NCI-H1417 treated with DMSO at 0.1 percent for 48 hours (cell line): ENCODE measurements around the gene NPAS3.

Experiments used
- DNase-seq: peaks from one replicate; lab custom pipeline; 2025; lab: John Stamatoyannopoulos, UW

The NPAS3 gene

GRCh38 chr14:33764876-33765650 is 826.4 kb downstream of the NPAS3 start:
- DNase-seq = no peak

- DNase-seq = no peak
Measured at GRCh38 chr14:33767586-33768457, 829.1 kb downstream of the NPAS3 start.

GRCh38 chr14:33768458-33768830 is 829.8 kb downstream of the NPAS3 start:
- DNase-seq = no peak

- DNase-seq = no peak
Measured at GRCh38 chr14:33773205-33774030, 834.7 kb downstream of the NPAS3 start.

- no peak for DNase-seq
Measured at GRCh38 chr14:33774161-33774560, 835.5 kb downstream of the NPAS3 start.

GRCh38 chr14:33774723-33775470 is 836.2 kb downstream of the NPAS3 start:
- DNase-seq = no peak

- DNase-seq = no peak
Measured at GRCh38 chr14:33776871-33777270, 838.2 kb downstream of the NPAS3 start.

- no peak for DNase-seq
Measured at GRCh38 chr14:33777681-33778080, 839.0 kb downstream of the NPAS3 start.

- DNase-seq = no peak
Measured at GRCh38 chr14:33780035-33780434, 841.4 kb downstream of the NPAS3 start.

GRCh38 chr14:33781236-33781635 is 842.6 kb downstream of the NPAS3 start:
- DNase-seq = no peak

GRCh38 chr14:33782923-33783322 is 844.2 kb downstream of the NPAS3 start:
- DNase-seq = peak; percentile 81

GRCh38 chr14:33786091-33786825 is 847.6 kb downstream of the NPAS3 start:
- DNase-seq = no peak

GRCh38 chr14:33788161-33788560 is 849.5 kb downstream of the NPAS3 start:
- no peak for DNase-seq

GRCh38 chr14:33790996-33791395 is 852.3 kb downstream of the NPAS3 start:
- DNase-seq = no peak

- no peak for DNase-seq
Measured at GRCh38 chr14:33792009-33792719, 853.5 kb downstream of the NPAS3 start.

GRCh38 chr14:33792720-33793368 is 854.2 kb downstream of the NPAS3 start:
- peak; percentile 19 for DNase-seq

- DNase-seq = no peak
Measured at GRCh38 chr14:33793398-33794110, 854.9 kb downstream of the NPAS3 start.

- no peak for DNase-seq
Measured at GRCh38 chr14:33794791-33795305, 856.2 kb downstream of the NPAS3 start.

- DNase-seq = no peak
Measured at GRCh38 chr14:33796356-33796755, 857.7 kb downstream of the NPAS3 start.
